Dendritic cell treated with granulocyte-macrophage colony-stimulating factor and Interleukin-4, amounts not matched to agents 40 ng/mL and 50 ng/mL, for 4 days (primary cell): ENCODE measurements around the gene GMPR.
"Not testable (repeated sequence)": the region's sequence is repeated elsewhere in the genome, so short reads cannot be mapped to it uniquely, and the experiment has no call there.

Experiments used
- H3K27ac Mint-ChIP-seq: one replicate; pipeline ENCODE4 v1.8.0; 2022; ENCODE audit warnings: mild to moderate bottlenecking, mixed read lengths
- H3K27me3 Mint-ChIP-seq: one replicate; pipeline ENCODE4 v1.8.0; 2022; ENCODE audit warnings: mild to moderate bottlenecking, mixed read lengths
- H3K36me3 Mint-ChIP-seq: one replicate; pipeline ENCODE4 v1.8.0; 2022; ENCODE audit warnings: low read depth, mixed read lengths
- H3K4me1 Mint-ChIP-seq: one replicate; pipeline ENCODE4 v1.8.0; 2022; ENCODE audit warnings: low read depth, mixed read lengths
- H3K4me3 Mint-ChIP-seq: one replicate; pipeline ENCODE4 v1.8.0; 2022; ENCODE audit warnings: mild to moderate bottlenecking, moderate library complexity, mixed read lengths
- H3K9me3 Mint-ChIP-seq: one replicate; pipeline ENCODE4 v1.8.0; 2022; ENCODE audit warnings: mixed read lengths
- intact Hi-C: fragments of 100-400 bp; cut with micrococcal nuclease; formaldehyde crosslinking; loops from one replicate; pipeline ENCODE4 v1.15.0; 2022

Gene GMPR

GRCh38 chr6:16209539-16209938 lies 28.8 kb upstream of the GMPR start:
- H3K27ac Mint-ChIP-seq, result no peak overlapping the region
- H3K4me1 Mint-ChIP-seq, result no peaks in the 10 kb centered on the region
- no peaks in the 10 kb centered on the region for H3K9me3 Mint-ChIP-seq
- intact Hi-C loops, result no loop called here
- H3K4me3 Mint-ChIP-seq, result no peak overlapping the region
- H3K36me3 Mint-ChIP-seq, result no peaks in the 10 kb centered on the region
- peaks cover 34% of the 10 kb centered on the region for H3K27me3 Mint-ChIP-seq

- Mint-ChIP-seq H3K9me3 (no peaks in the 10 kb centered on the region), H3K36me3 (no peaks in the 10 kb centered on the region), H3K27ac (no peak overlapping the region), H3K4me3 (no peak overlapping the region), H3K4me1 (peaks cover 17% of the 10 kb centered on the region), H3K27me3 (peaks cover 52% of the 10 kb centered on the region)
- intact Hi-C loops, result no loop called here
These were observed 26.1 kb upstream of the GMPR start for GRCh38 chr6:16212276-16212675.

GRCh38 chr6:16216501-16217155 lies 21.8 kb upstream of the GMPR start:
- Mint-ChIP-seq H3K4me1 (peaks cover 17% of the 10 kb centered on the region), H3K9me3 (no peaks in the 10 kb centered on the region), H3K27me3 (peaks cover 61% of the 10 kb centered on the region), H3K27ac (no peak overlapping the region), H3K4me3 (peak overlapping the region; percentile 6), H3K36me3 (no peaks in the 10 kb centered on the region)
- intact Hi-C loops, result no loop called here

- intact Hi-C loops, result no loop called here
- Mint-ChIP-seq H3K27me3 (peaks cover 63% of the 10 kb centered on the region), H3K4me3 (no peak overlapping the region), H3K4me1 (peaks cover 17% of the 10 kb centered on the region), H3K36me3 (no peaks in the 10 kb centered on the region), H3K27ac (no peak overlapping the region), H3K9me3 (no peaks in the 10 kb centered on the region)
These were observed 21.1 kb upstream of the GMPR start for GRCh38 chr6:16217156-16217721.

- intact Hi-C loops, result no loop called here
- Mint-ChIP-seq H3K36me3 (no peaks in the 10 kb centered on the region), H3K4me3 (no peak overlapping the region), H3K4me1 (peaks cover 7% of the 10 kb centered on the region), H3K27me3 (peaks cover 55% of the 10 kb centered on the region), H3K9me3 (no peaks in the 10 kb centered on the region), H3K27ac (no peak overlapping the region)
These were observed 15.6 kb upstream of the GMPR start for GRCh38 chr6:16222826-16223225.

GRCh38 chr6:16223362-16223761 lies 15.0 kb upstream of the GMPR start:
- no peaks in the 10 kb centered on the region for H3K9me3 Mint-ChIP-seq
- peaks cover 54% of the 10 kb centered on the region for H3K27me3 Mint-ChIP-seq
- H3K36me3 Mint-ChIP-seq, result no peaks in the 10 kb centered on the region
- intact Hi-C loops, result no loop called here
- no peak overlapping the region for H3K27ac Mint-ChIP-seq
- H3K4me1 Mint-ChIP-seq, result peaks cover 7% of the 10 kb centered on the region
- no peak overlapping the region for H3K4me3 Mint-ChIP-seq

- intact Hi-C loops, result no loop called here
- Mint-ChIP-seq H3K9me3 (no peaks in the 10 kb centered on the region), H3K4me1 (peaks cover 7% of the 10 kb centered on the region), H3K27ac (no peak overlapping the region), H3K27me3 (peaks cover 46% of the 10 kb centered on the region), H3K4me3 (no peak overlapping the region), H3K36me3 (no peaks in the 10 kb centered on the region)
These were observed 14.0 kb upstream of the GMPR start for GRCh38 chr6:16224409-16224808.

GRCh38 chr6:16225062-16225731 lies 13.2 kb upstream of the GMPR start:
- H3K4me1 Mint-ChIP-seq, H3K9me3 Mint-ChIP-seq, intact Hi-C loops, H3K27ac Mint-ChIP-seq, H3K4me3 Mint-ChIP-seq, H3K36me3 Mint-ChIP-seq: not testable (repeated sequence)
- H3K27me3 Mint-ChIP-seq, result peaks cover 43% of the 10 kb centered on the region

- intact Hi-C loops, H3K36me3 Mint-ChIP-seq, H3K4me3 Mint-ChIP-seq, H3K27ac Mint-ChIP-seq, H3K9me3 Mint-ChIP-seq, H3K4me1 Mint-ChIP-seq: not testable (repeated sequence)
- H3K27me3 Mint-ChIP-seq, result peaks cover 42% of the 10 kb centered on the region
These were observed 12.0 kb upstream of the GMPR start for GRCh38 chr6:16226117-16227047.

GRCh38 chr6:16227048-16227562 lies 11.3 kb upstream of the GMPR start:
- intact Hi-C loops, result no loop called here
- no peaks in the 10 kb centered on the region for H3K9me3 Mint-ChIP-seq
- no peak overlapping the region for H3K4me3 Mint-ChIP-seq
- no peak overlapping the region for H3K27ac Mint-ChIP-seq
- no peaks in the 10 kb centered on the region for H3K36me3 Mint-ChIP-seq
- peaks cover 43% of the 10 kb centered on the region for H3K27me3 Mint-ChIP-seq
- peaks cover 7% of the 10 kb centered on the region for H3K4me1 Mint-ChIP-seq

GRCh38 chr6:16227605-16228004 lies 10.8 kb upstream of the GMPR start:
- Mint-ChIP-seq H3K4me1 (peaks cover 7% of the 10 kb centered on the region), H3K27me3 (peaks cover 42% of the 10 kb centered on the region), H3K9me3 (no peaks in the 10 kb centered on the region), H3K27ac (no peak overlapping the region), H3K36me3 (no peaks in the 10 kb centered on the region), H3K4me3 (no peak overlapping the region)
- intact Hi-C loops, result no loop called here

GRCh38 chr6:16228043-16228442 lies 10.3 kb upstream of the GMPR start:
- Mint-ChIP-seq H3K4me3 (no peak overlapping the region), H3K4me1 (peaks cover 7% of the 10 kb centered on the region), H3K27me3 (peaks cover 42% of the 10 kb centered on the region), H3K36me3 (no peaks in the 10 kb centered on the region), H3K9me3 (no peaks in the 10 kb centered on the region), H3K27ac (no peak overlapping the region)
- intact Hi-C loops, result no loop called here

- Mint-ChIP-seq H3K27me3 (peaks cover 47% of the 10 kb centered on the region), H3K4me1 (peaks cover 7% of the 10 kb centered on the region), H3K4me3 (no peak overlapping the region), H3K36me3 (no peaks in the 10 kb centered on the region), H3K27ac (no peak overlapping the region), H3K9me3 (no peaks in the 10 kb centered on the region)
- intact Hi-C loops, result no loop called here
These were observed 9.4 kb upstream of the GMPR start for GRCh38 chr6:16228709-16229665.
